Hepatocyte (in vitro differentiated cells): ENCODE measurements around the gene DHTKD1. TPM values are rescaled to one million over a fixed set of nuclear protein-coding genes. Genes with fewer than 3 reads are reported as not detected.

Experiments
- DNase-seq: peaks from one replicate; pipeline ENCODE4 v3.0.0-alpha.2; 2016; ENCODE audit warnings: low spot score
- H2AFZ ChIP-seq: fragments of 200-600 bp; sonication (generic); 2 replicates; pipeline ENCODE4 v1.6.0; 2016; ENCODE audit warnings: antibody characterized with exemption, mild to moderate bottlenecking
- H3K27ac ChIP-seq: fragments of 200-600 bp; sonication (generic); 2 replicates; pipeline ENCODE4 v1.5.1; 2016; ENCODE audit warnings: mild to moderate bottlenecking
- H3K27me3 ChIP-seq: fragments of 200-600 bp; sonication (generic); 2 replicates; pipeline ENCODE4 v1.6.1; 2016
- H3K36me3 ChIP-seq: fragments of 200-600 bp; sonication (generic); replicated peaks from 2 replicates; pipeline ENCODE4 v1.5.1; 2016; ENCODE audit warnings: low read depth; ENCODE audit not compliant: insufficient read depth
- H3K4me1 ChIP-seq: fragments of 200-600 bp; sonication (generic); 2 replicates; pipeline ENCODE4 v1.5.1; 2016; ENCODE audit warnings: mild to moderate bottlenecking, moderate library complexity; ENCODE audit not compliant: insufficient read depth
- H3K4me2 ChIP-seq: fragments of 200-600 bp; sonication (generic); 2 replicates; pipeline ENCODE4 v1.6.0; 2016
- H3K4me3 ChIP-seq: fragments of 200-600 bp; sonication (generic); 2 replicates; pipeline ENCODE4 v1.5.1; 2016; ENCODE audit warnings: mild to moderate bottlenecking
- H3K79me2 ChIP-seq: fragments of 200-600 bp; sonication (generic); 2 replicates; pipeline ENCODE4 v1.6.0; 2017; ENCODE audit warnings: mild to moderate bottlenecking
- H3K9me2 ChIP-seq: fragments of 200-600 bp; sonication (generic); replicated peaks from 2 replicates; pipeline ENCODE4 v1.6.0; 2017; ENCODE audit warnings: mild to moderate bottlenecking; ENCODE audit not compliant: insufficient read depth
- H3K9me3 ChIP-seq: fragments of 200-600 bp; sonication (generic); 2 replicates; pipeline ENCODE4 v1.5.1; 2016; ENCODE audit warnings: low read depth, mild to moderate bottlenecking
- H4K20me1 ChIP-seq: fragments of 200-600 bp; sonication (generic); 2 replicates; pipeline ENCODE4 v1.6.0; 2016; ENCODE audit warnings: mild to moderate bottlenecking; ENCODE audit not compliant: insufficient read depth, poor library complexity, severe bottlenecking
- EZH2 ChIP-seq: fragments of 200-600 bp; sonication (generic); IDR thresholded peaks from 2 replicates; pipeline ENCODE4 v1.6.1; 2016; ENCODE audit warnings: antibody characterized with exemption, mild to moderate bottlenecking, borderline replicate concordance
- EZH2phosphoT487 ChIP-seq: fragments of 200-600 bp; sonication (generic); IDR thresholded peaks from one replicate; pipeline ENCODE4 v1.6.1; 2018; ENCODE audit warnings: antibody characterized with exemption, mild to moderate bottlenecking, low read depth, moderate library complexity; ENCODE audit not compliant: unreplicated experiment, severe bottlenecking
- WGBS: methylation state at CpG from one replicate; pipeline ENCODE4 v1.1.6; 2016; ENCODE audit warnings: low lambda C conversion rate; ENCODE audit errors: missing lambda C conversion rate; 5-methylcytosine and 5-hydroxymethylcytosine counted together
- polyA plus RNA-seq: library from polyadenylated mRNA; unstranded; fragments of >200 nt; fragmentation: Nextera tagmentation; extraction: Ambion mirVana; gene quantifications from 2 replicates; pipeline ENCODE4 v1.2.1, GENCODE V29; 2016
- total RNA-seq: library from RNA; depleted of rRNA; stranded (reverse); fragments of >200 nt; gene quantifications from 2 replicates; pipeline ENCODE4 v1.2.3, GENCODE V29; 2014
- TF ChIP-seq, protein P1 (sequence below): fragments of 200-600 bp; sonication (generic); IDR thresholded peaks from 2 replicates; pipeline ENCODE4 v1.5.1; 2016; ENCODE audit warnings: antibody characterized with exemption, mild to moderate bottlenecking; ENCODE audit not compliant: poor library complexity

DHTKD1 gene
- total and polyA plus RNA-seq, 2 experiments from 2014 or later, result 22.8 to 23.8 TPM

GRCh38 chr10:12042797-12043651 lies 25.7 kb upstream of the DHTKD1 start, which contains the start of gene UPF2:
UPF2 (minus strand) TSS chr10:12042809; CDS start chr10:12035423, 7,386 bp downstream.
- peak within 1 kb of the TSS; percentile 96 for H3K4me3 ChIP-seq
- peak within 1 kb of the TSS; percentile 94 for H2AFZ ChIP-seq
- H3K4me2 ChIP-seq, result peak within 1 kb of the TSS; percentile 81
- DNase-seq, result peak; percentile 99
- TF ChIP-seq, protein P1, sequence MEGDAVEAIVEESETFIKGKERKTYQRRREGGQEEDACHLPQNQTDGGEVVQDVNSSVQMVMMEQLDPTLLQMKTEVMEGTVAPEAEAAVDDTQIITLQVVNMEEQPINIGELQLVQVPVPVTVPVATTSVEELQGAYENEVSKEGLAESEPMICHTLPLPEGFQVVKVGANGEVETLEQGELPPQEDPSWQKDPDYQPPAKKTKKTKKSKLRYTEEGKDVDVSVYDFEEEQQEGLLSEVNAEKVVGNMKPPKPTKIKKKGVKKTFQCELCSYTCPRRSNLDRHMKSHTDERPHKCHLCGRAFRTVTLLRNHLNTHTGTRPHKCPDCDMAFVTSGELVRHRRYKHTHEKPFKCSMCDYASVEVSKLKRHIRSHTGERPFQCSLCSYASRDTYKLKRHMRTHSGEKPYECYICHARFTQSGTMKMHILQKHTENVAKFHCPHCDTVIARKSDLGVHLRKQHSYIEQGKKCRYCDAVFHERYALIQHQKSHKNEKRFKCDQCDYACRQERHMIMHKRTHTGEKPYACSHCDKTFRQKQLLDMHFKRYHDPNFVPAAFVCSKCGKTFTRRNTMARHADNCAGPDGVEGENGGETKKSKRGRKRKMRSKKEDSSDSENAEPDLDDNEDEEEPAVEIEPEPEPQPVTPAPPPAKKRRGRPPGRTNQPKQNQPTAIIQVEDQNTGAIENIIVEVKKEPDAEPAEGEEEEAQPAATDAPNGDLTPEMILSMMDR, result no peak
- TF ChIP-seq EZH2phosphoT487 (no peak), EZH2 (no peak)
- H3K4me1 ChIP-seq, result peaks cover 13% of the 10 kb centered on the region
- H3K79me2 ChIP-seq, result peaks cover 45% of the 10 kb centered on the region
- no peaks in the 10 kb centered on the region for H3K9me2 ChIP-seq
- WGBS, result 10% methylated on average over 31 of the region's 56 CpGs
- no peaks in the 10 kb centered on the region for H3K27me3 ChIP-seq
- peaks cover 8% of the 10 kb centered on the region for H4K20me1 ChIP-seq
- no peaks in the 10 kb centered on the region for H3K36me3 ChIP-seq
- H3K9me3 ChIP-seq, result no peaks in the 10 kb centered on the region
- H3K27ac ChIP-seq, result peak within 1 kb of the TSS; percentile 98

DNA sequence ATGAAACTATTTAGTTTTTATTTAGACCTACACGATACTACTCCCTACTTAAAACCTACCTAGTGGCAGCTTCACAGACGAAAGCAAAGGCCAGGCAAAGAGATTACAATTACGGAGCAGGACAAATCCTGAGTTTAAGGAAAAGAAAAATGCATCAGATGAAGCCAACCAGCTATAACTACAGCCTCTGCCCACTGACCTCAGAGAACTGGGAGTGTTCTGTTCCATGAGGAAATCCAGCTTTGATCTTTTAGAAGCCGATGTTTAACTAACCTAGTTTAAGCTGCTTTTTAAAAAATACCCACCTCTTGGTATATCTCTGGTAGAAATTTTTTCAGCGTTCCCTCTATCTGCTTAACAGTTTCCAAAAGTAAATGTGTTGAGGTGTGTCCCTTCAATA lies 23.2 kb upstream of the DHTKD1 start:
- H3K4me1 ChIP-seq, result peaks cover 8% of the 10 kb centered on the region
- no peaks in the 10 kb centered on the region for H3K36me3 ChIP-seq
- no peaks in the 10 kb centered on the region for H3K27me3 ChIP-seq
- no peak for DNase-seq
- H3K79me2 ChIP-seq, result peaks cover 19% of the 10 kb centered on the region
- H3K9me2 ChIP-seq, result no peaks in the 10 kb centered on the region
- H4K20me1 ChIP-seq, result peaks cover 5% of the 10 kb centered on the region
- H3K4me2 ChIP-seq, result no peak overlapping the region
- H3K27ac ChIP-seq, result no peak overlapping the region
- no peak overlapping the region for H3K4me3 ChIP-seq
- H3K9me3 ChIP-seq, result no peaks in the 10 kb centered on the region
- TF ChIP-seq, protein P1, result no peak
- TF ChIP-seq EZH2 (no peak), EZH2phosphoT487 (no peak)
- no peak overlapping the region for H2AFZ ChIP-seq
- WGBS, result 87% methylated on average over 5 of the region's 5 CpGs

GRCh38 chr10:12048547-12048946 lies 20.2 kb upstream of the DHTKD1 start:
- WGBS, result 86% methylated on average over 8 of the region's 8 CpGs
- Histone ChIP-seq H3K9me2 (no peaks in the 10 kb centered on the region), H3K79me2 (no peaks in the 10 kb centered on the region), H3K4me2 (no peak overlapping the region), H4K20me1 (no peaks in the 10 kb centered on the region), H3K36me3 (no peaks in the 10 kb centered on the region), H3K9me3 (no peaks in the 10 kb centered on the region), H3K4me3 (no peak overlapping the region), H2AFZ (no peak overlapping the region), H3K27me3 (no peaks in the 10 kb centered on the region), H3K27ac (no peak overlapping the region), H3K4me1 (no peaks in the 10 kb centered on the region)
- DNase-seq, result no peak
- TF ChIP-seq, protein P1, result no peak
- TF ChIP-seq EZH2phosphoT487 (no peak), EZH2 (no peak)
